ENCODE measurements around the gene CACNA1F. TPM values are rescaled to one million over a fixed set of nuclear protein-coding genes. Genes with fewer than 3 reads are reported as not detected.

CACNA1F gene
- total RNA-seq, 2 experiments from 2014 or later = 1.1 to 1.2 TPM

DNA sequence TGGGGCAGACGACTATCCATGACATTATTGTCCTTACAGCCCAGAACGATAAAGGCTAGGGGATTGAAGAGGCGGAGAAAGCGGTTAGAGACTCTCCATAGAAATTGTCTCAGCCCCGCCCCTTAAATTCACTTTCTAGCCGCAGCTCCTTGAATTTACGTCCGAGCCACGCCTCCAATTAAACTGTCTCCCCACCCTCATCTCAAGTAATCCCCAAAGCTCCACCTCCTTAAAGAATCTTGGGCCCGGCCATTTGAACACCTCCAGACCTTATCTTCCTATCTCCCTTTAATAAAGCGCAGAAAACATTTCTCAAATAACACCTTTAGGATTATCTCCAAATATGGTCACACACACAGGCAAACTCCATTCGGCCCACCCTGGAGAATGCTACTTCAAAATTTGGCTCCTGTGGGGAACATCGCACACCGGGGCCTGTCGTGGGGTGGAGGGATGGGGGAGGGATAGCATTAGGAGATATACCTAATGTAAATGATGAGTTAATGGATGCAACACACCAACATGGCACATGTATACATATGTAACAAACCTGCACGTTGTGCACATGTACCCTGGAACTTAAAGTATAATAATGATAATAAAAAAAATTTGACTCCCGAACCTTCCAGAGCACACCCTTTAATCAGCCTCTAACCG, 77.8 kb downstream of the CACNA1F start:
- Histone ChIP-seq H3K9me3 (ENCODE audit: control insufficient read depth in 1 of 2, insufficient read depth in 1 of 2, low read length in 2 of 2) (no peaks in the 10 kb centered on the region), H3K36me3 (ENCODE audit: insufficient read depth, low read length) (no peaks in the 10 kb centered on the region), H3K4me1 (ENCODE audit: insufficient read depth, low read length) (peaks cover 14% of the 10 kb centered on the region), H3K4me3 (ENCODE audit: low read length) (peak overlapping the region; percentile 61), H3K27ac (ENCODE audit: low read depth in 1 of 2, low read length in 2 of 2) (peak overlapping the region; percentile 65 to 79), H3K27me3 (ENCODE audit: control insufficient read depth in 1 of 2, insufficient read depth in 2 of 2, low read length in 2 of 2) (no peaks in the 10 kb centered on the region)
- no peaks in the 10 kb centered on the region for H3K9me3 Mint-ChIP-seq
- POLR2A ChIA-PET = interaction anchor here (0.6 to 2.9 kb wide), 19 partner anchors 9 to 1923 kb away, joined by 3 to 25 read pairs (median 5); partner anchors contain the start of genes CLCN5, GRIPAP1, HDAC6 and OTUD5
- intact Hi-C loops (cut with DNase I, micrococcal nuclease) = no loop called here
- CTCF ChIA-PET = interaction anchor here (0.6 to 1.6 kb wide), 11 partner anchors 8 to 114 kb away, joined by 3 to 15 read pairs (median 4); partner anchors contain the start of genes GPKOW, PLP2 and PPP1R3F
- peak overlapping the region; percentile 99 for H3K27ac Mint-ChIP-seq
- TF ChIP-seq, protein P1, sequence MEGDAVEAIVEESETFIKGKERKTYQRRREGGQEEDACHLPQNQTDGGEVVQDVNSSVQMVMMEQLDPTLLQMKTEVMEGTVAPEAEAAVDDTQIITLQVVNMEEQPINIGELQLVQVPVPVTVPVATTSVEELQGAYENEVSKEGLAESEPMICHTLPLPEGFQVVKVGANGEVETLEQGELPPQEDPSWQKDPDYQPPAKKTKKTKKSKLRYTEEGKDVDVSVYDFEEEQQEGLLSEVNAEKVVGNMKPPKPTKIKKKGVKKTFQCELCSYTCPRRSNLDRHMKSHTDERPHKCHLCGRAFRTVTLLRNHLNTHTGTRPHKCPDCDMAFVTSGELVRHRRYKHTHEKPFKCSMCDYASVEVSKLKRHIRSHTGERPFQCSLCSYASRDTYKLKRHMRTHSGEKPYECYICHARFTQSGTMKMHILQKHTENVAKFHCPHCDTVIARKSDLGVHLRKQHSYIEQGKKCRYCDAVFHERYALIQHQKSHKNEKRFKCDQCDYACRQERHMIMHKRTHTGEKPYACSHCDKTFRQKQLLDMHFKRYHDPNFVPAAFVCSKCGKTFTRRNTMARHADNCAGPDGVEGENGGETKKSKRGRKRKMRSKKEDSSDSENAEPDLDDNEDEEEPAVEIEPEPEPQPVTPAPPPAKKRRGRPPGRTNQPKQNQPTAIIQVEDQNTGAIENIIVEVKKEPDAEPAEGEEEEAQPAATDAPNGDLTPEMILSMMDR (IDR thresholded peaks at IDR 0.05) = no peak
- no peaks in the 10 kb centered on the region for H3K27me3 Mint-ChIP-seq
- ATAC-seq (ENCODE audit: poor library complexity) (peak; percentile 31), DNase-seq (peak in 7 of 14 experiments; percentile 12 to 75 (median 57))
- peaks cover 20% of the 10 kb centered on the region for H3K4me1 Mint-ChIP-seq (ENCODE audit: low read depth)
- peak overlapping the region; percentile 94 for H3K4me3 Mint-ChIP-seq
- H3K36me3 Mint-ChIP-seq (ENCODE audit: low read depth) = peaks cover 11% of the 10 kb centered on the region

Other genes with a start within 250 kb of the CACNA1F start
- gene GRIPAP1, start 231.1 kb downstream of the CACNA1F start, total RNA-seq = 100 to 1,000 TPM; 100 to 101 TPM
- 10 to 100 TPM; 38.6 to 40.9 TPM for gene TFE3, start 190.0 kb downstream of the CACNA1F start, total RNA-seq
- 10 to 100 TPM; 11.5 to 12.2 TPM for gene CCDC120, start 174.3 kb downstream of the CACNA1F start, total RNA-seq
- gene PRAF2, start 159.3 kb downstream of the CACNA1F start, total RNA-seq = 10 to 100 TPM; 17.1 to 21.0 TPM
- gene WDR45, start 153.5 kb downstream of the CACNA1F start, total RNA-seq = 10 to 100 TPM; 74.8 to 78.7 TPM
- 1 to 10 TPM; 8.9 to 9.6 TPM for gene GPKOW, start 109.6 kb downstream of the CACNA1F start, total RNA-seq
- under 1 TPM; 0.89 to 0.93 TPM for gene MAGIX, start 70.6 kb downstream of the CACNA1F start, total RNA-seq
- 100 to 1,000 TPM; 124 to 128 TPM for gene PLP2, start 61.4 kb downstream of the CACNA1F start, total RNA-seq
- gene PRICKLE3, start 47.0 kb downstream of the CACNA1F start, total RNA-seq = 1 to 10 TPM; 1.8 to 2.3 TPM
- under 1 TPM; 0.17 to 0.69 TPM for gene SYP, start 33.1 kb downstream of the CACNA1F start, total RNA-seq
- gene CCDC22, start 2.1 kb upstream of the CACNA1F start, total RNA-seq = 10 to 100 TPM; 12.7 to 15.8 TPM
- 1 to 10 TPM; 3.7 TPM for gene FOXP3, start 31.4 kb upstream of the CACNA1F start, total RNA-seq
- gene PPP1R3F, start 36.5 kb upstream of the CACNA1F start, total RNA-seq = 1 to 10 TPM; 8.5 to 9.1 TPM
- not detected for gene GAGE10, start 70.3 kb upstream of the CACNA1F start, total RNA-seq
- gene GAGE12J, start 88.7 kb upstream of the CACNA1F start, total RNA-seq = not detected
- not detected for gene GAGE13, start 98.2 kb upstream of the CACNA1F start, total RNA-seq

Measured in CD4-positive, alpha-beta T cell (primary cell).